GM06990 (cell line): ENCODE results near the gene ZNF778.

Source experiments
- DNase-seq: peaks from one replicate; pipeline ENCODE4 v3.0.0-alpha.2; 2011; ENCODE audit not compliant: insufficient read length; ENCODE audit errors: extremely low read depth
- H3K27me3 ChIP-seq: replicated peaks from 2 replicates; pipeline ENCODE4 v1.6.0; 2011; ENCODE audit warnings: low read length; ENCODE audit not compliant: control insufficient read depth, insufficient read depth
- H3K36me3 ChIP-seq: 2 replicates; pipeline ENCODE4 v1.5.1; 2011; ENCODE audit warnings: low read length; ENCODE audit not compliant: control insufficient read depth, insufficient read depth
- H3K4me3 ChIP-seq: replicated peaks from 2 replicates; pipeline ENCODE4 v1.5.1; 2011; ENCODE audit warnings: low read depth, mild to moderate bottlenecking, control low read depth, low read length
- TF ChIP-seq, protein P1 (sequence below): IDR thresholded peaks from 2 replicates; pipeline ENCODE4 v1.5.1; 2011; ENCODE audit warnings: low read length, control low read depth, mild to moderate bottlenecking, inconsistent platforms; ENCODE audit not compliant: insufficient read depth, poor library complexity, severe bottlenecking

The ZNF778 gene

DNA sequence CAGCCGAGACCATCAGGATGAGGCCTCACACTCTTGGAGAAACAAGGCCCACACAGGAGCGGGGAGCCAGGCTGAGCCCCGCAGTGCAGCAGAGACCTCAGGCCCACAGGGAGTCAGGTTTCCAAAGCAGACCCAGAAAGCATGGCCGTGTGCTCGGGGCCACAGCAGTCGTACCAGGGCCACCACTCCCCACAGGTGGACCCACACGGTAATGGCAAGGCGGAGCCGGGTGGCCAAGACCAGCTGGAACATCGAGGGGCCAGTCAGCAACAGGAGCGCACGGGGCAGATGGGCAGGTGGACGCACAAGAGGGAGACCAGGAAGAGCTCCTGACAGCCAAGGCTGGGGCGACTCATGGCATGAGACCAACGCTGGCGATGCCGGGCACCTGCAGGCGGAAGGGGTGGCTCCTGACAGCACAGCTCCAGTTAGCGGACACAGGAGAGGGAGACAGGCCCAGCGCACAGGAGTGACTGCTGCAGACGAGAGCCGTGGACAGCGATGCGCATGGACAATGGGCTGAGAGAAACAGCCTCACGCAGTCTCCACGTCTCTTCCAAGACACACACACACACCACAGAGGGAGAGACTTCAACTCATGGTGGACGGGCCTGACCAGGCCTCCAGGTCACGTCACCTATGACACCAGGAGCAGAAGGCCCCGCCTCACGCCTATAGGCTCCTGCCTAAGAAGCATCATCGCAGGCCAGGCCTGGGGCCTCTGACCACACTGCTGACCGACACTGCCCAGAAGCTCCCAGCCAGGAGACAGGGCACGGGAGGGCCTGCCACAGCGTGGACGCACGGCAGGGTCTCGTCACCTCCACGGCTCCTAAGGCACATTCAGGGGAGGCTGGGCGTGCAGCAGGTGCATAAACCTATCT lies 58.6 kb downstream of the ZNF778 start:
- no peak overlapping the region for H3K4me3 ChIP-seq

DNA sequence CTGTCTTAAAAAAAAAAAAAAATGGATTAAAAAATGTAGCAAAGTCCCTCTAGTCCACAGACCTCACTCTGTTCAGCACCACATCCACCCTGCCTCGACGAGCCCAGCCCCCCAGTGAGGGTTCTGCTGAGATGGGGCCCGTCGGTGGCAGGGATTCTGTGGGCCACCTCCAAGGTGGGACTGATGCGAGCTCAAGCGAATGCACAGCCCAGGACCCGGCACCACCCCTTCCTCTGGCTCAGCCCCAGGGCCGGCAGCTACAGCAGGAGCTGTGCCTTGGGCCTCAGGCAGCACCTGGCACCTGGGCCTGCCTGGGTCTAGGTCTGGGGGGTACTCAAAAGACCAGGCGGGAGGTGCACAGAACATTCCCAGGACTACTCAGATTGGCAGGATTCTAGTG lies 59.5 kb downstream of the ZNF778 start:
- no peak overlapping the region for H3K4me3 ChIP-seq
- H3K27me3 ChIP-seq, result no peaks in the 10 kb centered on the region
- TF ChIP-seq, protein P1, sequence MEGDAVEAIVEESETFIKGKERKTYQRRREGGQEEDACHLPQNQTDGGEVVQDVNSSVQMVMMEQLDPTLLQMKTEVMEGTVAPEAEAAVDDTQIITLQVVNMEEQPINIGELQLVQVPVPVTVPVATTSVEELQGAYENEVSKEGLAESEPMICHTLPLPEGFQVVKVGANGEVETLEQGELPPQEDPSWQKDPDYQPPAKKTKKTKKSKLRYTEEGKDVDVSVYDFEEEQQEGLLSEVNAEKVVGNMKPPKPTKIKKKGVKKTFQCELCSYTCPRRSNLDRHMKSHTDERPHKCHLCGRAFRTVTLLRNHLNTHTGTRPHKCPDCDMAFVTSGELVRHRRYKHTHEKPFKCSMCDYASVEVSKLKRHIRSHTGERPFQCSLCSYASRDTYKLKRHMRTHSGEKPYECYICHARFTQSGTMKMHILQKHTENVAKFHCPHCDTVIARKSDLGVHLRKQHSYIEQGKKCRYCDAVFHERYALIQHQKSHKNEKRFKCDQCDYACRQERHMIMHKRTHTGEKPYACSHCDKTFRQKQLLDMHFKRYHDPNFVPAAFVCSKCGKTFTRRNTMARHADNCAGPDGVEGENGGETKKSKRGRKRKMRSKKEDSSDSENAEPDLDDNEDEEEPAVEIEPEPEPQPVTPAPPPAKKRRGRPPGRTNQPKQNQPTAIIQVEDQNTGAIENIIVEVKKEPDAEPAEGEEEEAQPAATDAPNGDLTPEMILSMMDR, result no peak
- peaks cover 46% of the 10 kb centered on the region for H3K36me3 ChIP-seq
- no peak for DNase-seq

More for the DNA sequence above, 58.6 kb downstream of the ZNF778 start:
- DNase-seq, result no peak
- TF ChIP-seq, protein P1, result no peak
- H3K27me3 ChIP-seq, result no peaks in the 10 kb centered on the region
- peaks cover 41% of the 10 kb centered on the region for H3K36me3 ChIP-seq

DNA sequence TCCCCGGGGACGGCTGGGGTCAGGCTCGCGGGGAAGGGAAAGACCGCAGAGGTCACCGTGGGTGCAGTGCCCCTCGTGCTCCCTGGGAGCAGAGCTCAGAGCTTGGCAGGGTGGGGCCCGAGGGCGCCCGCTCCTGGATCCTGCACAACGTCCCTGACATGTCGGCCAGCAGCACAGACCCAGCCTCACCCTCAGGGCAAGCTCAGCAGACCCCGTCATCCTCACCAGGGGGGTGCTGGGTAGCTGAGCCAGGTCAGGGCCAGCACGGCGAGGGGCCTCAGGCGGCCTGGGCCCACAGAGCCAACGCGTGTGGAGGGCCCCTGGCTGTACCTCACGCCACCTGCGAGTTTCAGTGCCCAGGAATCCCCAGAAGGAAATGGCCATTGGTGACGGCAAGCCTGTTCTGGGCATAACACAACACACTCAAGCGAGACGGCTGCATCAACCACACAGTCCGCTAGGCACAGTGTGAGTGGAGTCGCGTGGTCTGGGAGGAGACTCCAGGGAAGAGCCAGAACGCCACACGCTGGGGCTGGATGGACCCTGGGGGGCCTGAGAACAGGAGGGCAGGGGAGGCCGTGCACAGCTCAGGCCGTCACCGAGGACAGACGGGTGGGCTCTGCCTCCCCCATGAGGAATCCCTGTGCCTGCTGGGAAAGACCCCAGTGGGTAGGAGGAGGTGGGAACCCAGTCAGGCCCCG lies 60.3 kb downstream of the ZNF778 start:
- Histone ChIP-seq H3K36me3 (peaks cover 44% of the 10 kb centered on the region), H3K4me3 (no peak overlapping the region), H3K27me3 (no peaks in the 10 kb centered on the region)
- DNase-seq, result no peak
- TF ChIP-seq, protein P1, result no peak

DNA sequence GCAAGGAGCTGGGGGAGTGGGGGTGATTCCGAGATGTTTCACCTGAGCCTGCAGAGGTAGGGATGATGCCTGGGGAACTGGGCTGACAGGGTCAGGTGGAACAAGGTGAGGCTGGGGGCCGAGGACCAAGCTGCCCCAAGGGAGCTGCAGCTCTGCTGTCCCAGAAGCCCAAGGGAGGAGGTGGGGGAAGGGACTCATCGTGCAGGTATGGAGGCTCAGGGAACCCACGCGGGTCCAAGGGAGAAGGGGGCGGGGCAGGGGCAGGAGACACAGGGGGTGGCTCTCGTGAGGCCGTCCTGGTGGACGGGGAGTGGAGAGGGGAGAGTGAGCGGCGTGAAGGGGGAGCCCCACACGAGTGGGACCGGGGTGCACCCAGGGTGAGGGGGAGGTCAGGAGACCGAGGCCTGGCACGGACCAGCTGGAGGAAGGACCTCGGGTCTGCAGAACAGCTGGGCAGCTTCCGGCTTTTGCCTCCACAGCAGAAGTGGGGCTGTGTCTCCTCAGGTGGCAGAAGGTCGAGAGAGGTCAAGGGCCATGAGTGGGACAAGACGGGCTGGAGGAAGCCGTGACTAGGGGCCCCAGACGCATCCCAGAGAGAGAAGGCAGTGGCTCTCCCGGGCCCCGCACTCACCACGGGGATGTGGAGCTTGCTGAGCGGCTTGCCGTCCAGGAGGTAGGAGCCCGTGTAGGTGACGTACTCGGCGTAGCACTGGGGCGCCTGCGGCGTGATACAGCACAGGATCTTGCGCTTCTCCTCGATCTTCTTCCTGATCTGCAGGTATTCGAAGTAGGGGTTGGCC lies 61.1 kb downstream of the ZNF778 start:
- DNase-seq, result no peak
- TF ChIP-seq, protein P1, result no peak
- no peaks in the 10 kb centered on the region for H3K27me3 ChIP-seq
- H3K4me3 ChIP-seq, result no peak overlapping the region
- H3K36me3 ChIP-seq, result peaks cover 41% of the 10 kb centered on the region

DNA sequence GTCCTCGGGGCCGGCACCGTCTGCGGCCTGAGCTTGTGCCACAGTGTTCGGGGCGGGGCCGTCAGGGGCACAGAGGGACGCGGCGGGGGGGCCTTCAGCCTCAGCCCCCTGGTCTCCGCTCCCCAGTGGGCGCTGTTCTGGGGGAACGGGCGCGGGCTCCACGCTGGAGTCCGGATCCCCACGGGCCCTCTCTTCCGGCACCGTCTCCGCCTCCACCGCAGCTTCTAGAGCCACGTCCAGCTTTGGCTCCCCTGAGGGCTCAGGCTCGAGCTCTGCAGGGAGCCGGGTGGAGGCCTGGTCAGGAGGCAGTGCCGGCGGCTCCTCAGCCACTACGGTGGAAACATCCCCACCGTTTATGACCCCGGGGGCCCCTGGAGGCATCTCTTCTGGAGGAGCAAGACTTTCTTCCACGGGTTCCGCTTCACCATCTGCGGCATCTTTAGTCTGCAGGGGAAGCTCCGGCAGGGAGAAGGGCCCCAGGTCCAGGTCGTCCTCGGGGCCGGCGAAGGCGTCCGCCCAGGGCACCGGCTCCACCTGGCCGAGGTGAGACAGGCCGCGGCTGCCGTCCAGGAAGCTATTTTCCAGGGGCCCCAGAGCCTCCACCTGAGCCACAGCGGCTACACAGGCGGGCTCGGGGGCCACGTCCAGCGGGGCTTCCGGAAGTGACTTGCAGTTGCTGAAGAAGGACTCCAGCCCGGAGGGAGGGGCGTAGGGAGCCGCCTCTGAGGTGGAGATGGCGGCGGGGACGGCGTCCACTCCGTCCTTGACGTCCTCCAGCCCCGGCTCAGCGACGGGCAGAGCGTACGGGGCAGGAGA lies 62.4 kb downstream of the ZNF778 start:
- no peak for DNase-seq
- no peak overlapping the region for H3K4me3 ChIP-seq
- H3K36me3 ChIP-seq, result peaks cover 37% of the 10 kb centered on the region
- TF ChIP-seq, protein P1, result no peak
- H3K27me3 ChIP-seq, result no peaks in the 10 kb centered on the region
